ENCODE data around the gene TRIP10.

DNA sequence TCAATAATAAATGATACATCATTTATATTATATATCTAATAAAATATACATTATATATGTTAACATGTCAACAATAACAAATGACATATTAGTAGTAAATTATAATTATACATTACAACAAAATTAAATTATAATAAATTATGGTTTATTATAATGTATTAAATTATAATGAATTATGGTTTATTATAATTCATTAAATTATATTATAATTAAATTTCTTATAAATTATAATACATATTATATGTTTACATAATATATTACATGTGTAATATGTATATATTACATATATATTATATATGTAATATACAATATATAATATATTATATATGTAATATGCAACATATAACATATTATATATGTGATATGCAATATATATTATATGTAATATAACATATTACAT, 39.5 kb upstream of the TRIP10 start:
- TF ChIP-seq, protein P1, sequence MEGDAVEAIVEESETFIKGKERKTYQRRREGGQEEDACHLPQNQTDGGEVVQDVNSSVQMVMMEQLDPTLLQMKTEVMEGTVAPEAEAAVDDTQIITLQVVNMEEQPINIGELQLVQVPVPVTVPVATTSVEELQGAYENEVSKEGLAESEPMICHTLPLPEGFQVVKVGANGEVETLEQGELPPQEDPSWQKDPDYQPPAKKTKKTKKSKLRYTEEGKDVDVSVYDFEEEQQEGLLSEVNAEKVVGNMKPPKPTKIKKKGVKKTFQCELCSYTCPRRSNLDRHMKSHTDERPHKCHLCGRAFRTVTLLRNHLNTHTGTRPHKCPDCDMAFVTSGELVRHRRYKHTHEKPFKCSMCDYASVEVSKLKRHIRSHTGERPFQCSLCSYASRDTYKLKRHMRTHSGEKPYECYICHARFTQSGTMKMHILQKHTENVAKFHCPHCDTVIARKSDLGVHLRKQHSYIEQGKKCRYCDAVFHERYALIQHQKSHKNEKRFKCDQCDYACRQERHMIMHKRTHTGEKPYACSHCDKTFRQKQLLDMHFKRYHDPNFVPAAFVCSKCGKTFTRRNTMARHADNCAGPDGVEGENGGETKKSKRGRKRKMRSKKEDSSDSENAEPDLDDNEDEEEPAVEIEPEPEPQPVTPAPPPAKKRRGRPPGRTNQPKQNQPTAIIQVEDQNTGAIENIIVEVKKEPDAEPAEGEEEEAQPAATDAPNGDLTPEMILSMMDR (IDR thresholded peaks at IDR 0.05; ENCODE audit: poor library complexity, severe bottlenecking) = no peak
- TF ChIP-seq POLR2AphosphoS5 (IDR thresholded peaks at IDR 0.05) (no peak), EP300 (conservative IDR thresholded peaks at IDR 0.05; ENCODE audit: poor library complexity, severe bottlenecking) (no peak), EZH2 (IDR thresholded peaks at IDR 0.05; ENCODE audit: borderline replicate concordance, insufficient read depth, low read length, poor library complexity, severe bottlenecking) (no peak), TAF1 (IDR thresholded peaks at IDR 0.05; ENCODE audit: low read depth) (no peak), SMC3 (conservative IDR thresholded peaks at IDR 0.05; ENCODE audit: poor library complexity) (no peak)
